Neural crest cell (in vitro differentiated cells): Measurements from ENCODE around the gene INHA. TPM values are rescaled to one million over a fixed set of nuclear protein-coding genes. Genes with fewer than 3 reads are reported as not detected.

Source experiments
- DNase-seq: peaks from one replicate; pipeline ENCODE4 v3.0.0; 2021; ENCODE audit warnings: low read depth, mixed read lengths, low spot score
- H3K27ac Mint-ChIP-seq: one replicate; pipeline ENCODE4 v1.8.0; 2021; ENCODE audit warnings: mild to moderate bottlenecking, mixed read lengths; ENCODE audit not compliant: unreplicated experiment
- H3K27me3 Mint-ChIP-seq: 2 replicates; pipeline ENCODE4 v1.8.0; 2021; ENCODE audit warnings: low read depth, mild to moderate bottlenecking, mixed read lengths
- H3K36me3 Mint-ChIP-seq: 2 replicates; pipeline ENCODE4 v1.8.0; 2021; ENCODE audit warnings: low read depth, mild to moderate bottlenecking, mixed read lengths
- H3K4me1 Mint-ChIP-seq: 2 replicates; pipeline ENCODE4 v1.8.0; 2021; ENCODE audit warnings: mixed read lengths
- H3K4me3 Mint-ChIP-seq: one replicate; pipeline ENCODE4 v1.8.0; 2021; ENCODE audit warnings: mild to moderate bottlenecking, mixed read lengths
- H3K9me3 Mint-ChIP-seq: 2 replicates; pipeline ENCODE4 v1.8.0; 2021; ENCODE audit warnings: mixed read lengths
- CTCF ChIP-seq: fragments of 200-600 bp; sonication (generic); conservative IDR thresholded peaks from 2 replicates; pipeline ENCODE4 v1.5.0; 2021; ENCODE audit warnings: antibody characterized with exemption, mild to moderate bottlenecking
- total RNA-seq: library from RNA; stranded (reverse); gene quantifications from 2 replicates; pipeline ENCODE4 v1.2.1, GENCODE V29; 2021

The INHA gene
- total RNA-seq, 1 donor from 2014 or later, result not detected

- H3K9me3 Mint-ChIP-seq, result no peaks in the 10 kb centered on the region
- peaks cover 9% of the 10 kb centered on the region for H3K27me3 Mint-ChIP-seq
- no peak for DNase-seq
- H3K27ac Mint-ChIP-seq, result no peak overlapping the region
- H3K36me3 Mint-ChIP-seq, result no peaks in the 10 kb centered on the region
- H3K4me3 Mint-ChIP-seq, result no peak overlapping the region
- no peak for TF ChIP-seq CTCF
- H3K4me1 Mint-ChIP-seq, result peaks cover 26% of the 10 kb centered on the region
Observed at GRCh38 chr2:219592736-219593135, 20.6 kb downstream of the INHA start.

DNA sequence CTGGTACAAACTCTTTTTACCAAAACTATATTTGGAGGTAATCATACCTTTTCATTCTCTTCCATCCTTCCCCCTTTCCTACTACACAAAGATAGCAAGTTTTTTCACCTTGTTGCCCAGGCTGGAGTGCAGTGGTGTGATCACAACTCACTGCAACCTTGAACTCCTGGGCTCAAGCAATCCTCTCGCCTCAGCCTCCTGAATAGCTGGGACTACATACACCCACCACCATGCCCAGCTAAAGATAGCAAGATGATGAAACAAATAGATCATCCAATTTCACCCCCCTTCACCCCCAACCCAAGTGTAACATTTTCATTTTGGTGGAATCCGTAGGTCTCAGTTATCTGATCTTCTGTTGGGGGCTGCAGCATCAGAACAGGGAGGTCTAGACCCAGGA lies 21.0 kb downstream of the INHA start:
- Mint-ChIP-seq H3K27ac (no peak overlapping the region), H3K36me3 (no peaks in the 10 kb centered on the region), H3K9me3 (no peaks in the 10 kb centered on the region), H3K27me3 (peaks cover 9% of the 10 kb centered on the region), H3K4me3 (no peak overlapping the region), H3K4me1 (peaks cover 30% of the 10 kb centered on the region)
- no peak for TF ChIP-seq CTCF
- no peak for DNase-seq

GRCh38 chr2:219595256-219595655 lies 23.1 kb downstream of the INHA start:
- Mint-ChIP-seq H3K36me3 (no peaks in the 10 kb centered on the region), H3K4me1 (peaks cover 33% of the 10 kb centered on the region), H3K27me3 (peaks cover 9% of the 10 kb centered on the region), H3K9me3 (no peaks in the 10 kb centered on the region), H3K4me3 (peak overlapping the region; percentile 100), H3K27ac (no peak overlapping the region)
- DNase-seq, result no peak
- TF ChIP-seq CTCF, result peak; percentile 25

GRCh38 chr2:219596954-219597551 lies 24.9 kb downstream of the INHA start:
- no peaks in the 10 kb centered on the region for H3K36me3 Mint-ChIP-seq
- peaks cover 8% of the 10 kb centered on the region for H3K27me3 Mint-ChIP-seq
- peak overlapping the region; percentile 100 for H3K27ac Mint-ChIP-seq
- peak overlapping the region; percentile 100 for H3K4me3 Mint-ChIP-seq
- H3K9me3 Mint-ChIP-seq, result no peaks in the 10 kb centered on the region
- peaks cover 33% of the 10 kb centered on the region for H3K4me1 Mint-ChIP-seq
- DNase-seq, result no peak
- TF ChIP-seq CTCF, result no peak

GRCh38 chr2:219597552-219598307 lies 25.6 kb downstream of the INHA start, which contains the start of gene STK11IP:
TSS of gene STK11IP (plus strand) at chr2:219597857. CDS start at chr2:219598120, 263 bp downstream.
- Mint-ChIP-seq H3K9me3 (no peaks in the 10 kb centered on the region), H3K27me3 (peaks cover 6% of the 10 kb centered on the region)
- no peak for TF ChIP-seq CTCF

More at GRCh38 chr2:219597552-219598307, 25.6 kb downstream of the INHA start, which contains the start of gene STK11IP:
- Mint-ChIP-seq H3K36me3 (no peaks in the 10 kb centered on the region), H3K27ac (peak within 1 kb of the TSS; percentile 100), H3K4me3 (peak within 1 kb of the TSS; percentile 100), H3K4me1 (peaks cover 33% of the 10 kb centered on the region)
- DNase-seq, result peak; percentile 85
